Effector memory CD4-positive, alpha-beta T cell (primary cell): Measurements from ENCODE around the gene EXD3.
"Not testable (repeated sequence)": the region's sequence is repeated elsewhere in the genome, so short reads cannot be mapped to it uniquely, and the experiment has no call there.

Experiments
- DNase-seq, 3 donors: peaks; one replicate each; pipeline ENCODE4 v3.0.0-alpha.2; 2020
- H3K27ac ChIP-seq: 2 replicates; pipeline ENCODE4 v1.7.0; 2013; ENCODE audit warnings: mild to moderate bottlenecking, low read length, moderate library complexity; ENCODE audit not compliant: insufficient read depth, poor library complexity, severe bottlenecking
- H3K27me3 ChIP-seq: replicated peaks from 2 replicates; pipeline ENCODE4 v1.7.0; 2013; ENCODE audit warnings: mild to moderate bottlenecking, low read length; ENCODE audit not compliant: insufficient read depth, control insufficient read depth, poor library complexity, severe bottlenecking
- H3K36me3 ChIP-seq: 2 replicates; pipeline ENCODE4 v1.7.0; 2013; ENCODE audit warnings: mild to moderate bottlenecking, low read length, moderate library complexity; ENCODE audit not compliant: control insufficient read depth, insufficient read depth
- H3K4me1 ChIP-seq: 2 replicates; pipeline ENCODE4 v1.7.0; 2013; ENCODE audit warnings: low read length, mild to moderate bottlenecking; ENCODE audit not compliant: control insufficient read depth, insufficient read depth, poor library complexity, severe bottlenecking
- H3K4me3 ChIP-seq: 2 replicates; pipeline ENCODE4 v1.7.0; 2013; ENCODE audit warnings: low read length, low read depth, mild to moderate bottlenecking; ENCODE audit not compliant: insufficient read depth, poor library complexity, severe bottlenecking
- H3K9me3 ChIP-seq: 2 replicates; pipeline ENCODE4 v1.7.0; 2013; ENCODE audit warnings: mild to moderate bottlenecking, low read length, moderate library complexity; ENCODE audit not compliant: control insufficient read depth
- total RNA-seq, 3 donors: gene quantifications; one replicate each; lab custom pipeline; 2026; lab: John Stamatoyannopoulos, UW

Gene EXD3, protein sequence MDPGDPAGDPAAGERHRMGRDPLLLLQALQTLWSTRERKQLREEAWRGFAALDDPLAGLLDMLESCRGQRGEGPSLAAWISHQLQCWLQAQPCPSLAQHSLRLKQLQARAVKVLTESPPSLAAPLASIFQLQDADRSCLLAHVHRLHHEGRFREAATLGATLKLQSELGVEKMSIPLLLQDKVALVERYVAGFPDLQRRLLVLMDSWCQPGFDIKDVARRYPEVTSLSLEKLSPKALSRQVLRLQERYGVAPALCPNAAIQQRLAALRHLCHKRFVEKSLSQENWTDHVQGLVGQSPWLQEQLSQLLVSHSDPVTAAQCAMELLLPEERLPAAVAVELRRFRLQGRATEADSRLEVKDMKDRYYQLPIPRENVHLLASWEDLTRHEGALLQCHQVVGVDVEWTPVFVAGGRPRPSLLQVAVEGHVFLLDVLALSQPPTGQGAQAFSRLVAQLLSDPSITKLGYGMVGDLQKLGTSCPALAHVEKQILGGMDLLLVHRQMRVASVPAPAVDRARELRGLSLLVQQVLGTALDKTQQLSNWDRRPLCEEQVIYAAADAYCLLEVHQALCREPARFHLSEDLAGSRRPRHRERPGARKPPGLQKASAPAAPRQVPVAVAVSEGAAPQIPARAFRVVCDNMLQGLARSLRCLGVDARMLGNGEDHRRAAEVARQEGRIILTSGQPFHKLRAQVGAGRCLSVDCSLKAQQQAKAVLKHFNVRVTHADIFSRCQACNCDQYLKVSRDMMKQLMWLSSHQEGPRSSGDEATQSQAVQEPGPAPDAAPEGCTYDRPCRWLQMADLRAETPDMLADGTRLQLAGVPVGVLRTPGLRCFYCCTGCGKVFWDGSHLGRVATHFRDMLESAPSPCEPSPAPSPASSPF
- 15.6 to 27.3 (median 22.7) reads per million in 3 donors for total RNA-seq

GRCh38 chr9:137422604-137423513, at the start of gene EXD3, which contains the start of gene NOXA1:
Gene EXD3 (minus strand): TSS chr9:137423162. CDS start chr9:137395357, 27,805 bp downstream.
Gene NOXA1 (plus strand): TSS chr9:137423393. CDS start chr9:137423530, 137 bp downstream.
- no peaks in the 10 kb centered on the region for H3K9me3 ChIP-seq
- peaks cover 12% of the 10 kb centered on the region for H3K4me1 ChIP-seq
- no peaks in the 10 kb centered on the region for H3K27me3 ChIP-seq
- H3K4me3 ChIP-seq: peak within 1 kb of the TSS; percentile 57
- no peaks in the 10 kb centered on the region for H3K36me3 ChIP-seq
- peak within 1 kb of the TSS; percentile 51 for H3K27ac ChIP-seq
- peak; percentile 86 to 92 (median 91) for DNase-seq

- Histone ChIP-seq H3K4me1 (no peaks in the 10 kb centered on the region), H3K36me3 (no peaks in the 10 kb centered on the region), H3K27me3 (no peaks in the 10 kb centered on the region), H3K27ac (no peak overlapping the region), H3K4me3 (no peak overlapping the region), H3K9me3 (peaks cover under 1% of the 10 kb centered on the region)
- no peak for DNase-seq
Observed at GRCh38 chr9:137470785-137471184, 47.8 kb upstream of the EXD3 start.

- Histone ChIP-seq H3K4me1 (peaks cover 3% of the 10 kb centered on the region), H3K36me3 (no peaks in the 10 kb centered on the region), H3K27ac (no peak overlapping the region), H3K27me3 (no peaks in the 10 kb centered on the region), H3K4me3 (no peak overlapping the region), H3K9me3 (no peaks in the 10 kb centered on the region)
- no peak for DNase-seq
Observed at GRCh38 chr9:137467896-137468295, 44.9 kb upstream of the EXD3 start.

DNA sequence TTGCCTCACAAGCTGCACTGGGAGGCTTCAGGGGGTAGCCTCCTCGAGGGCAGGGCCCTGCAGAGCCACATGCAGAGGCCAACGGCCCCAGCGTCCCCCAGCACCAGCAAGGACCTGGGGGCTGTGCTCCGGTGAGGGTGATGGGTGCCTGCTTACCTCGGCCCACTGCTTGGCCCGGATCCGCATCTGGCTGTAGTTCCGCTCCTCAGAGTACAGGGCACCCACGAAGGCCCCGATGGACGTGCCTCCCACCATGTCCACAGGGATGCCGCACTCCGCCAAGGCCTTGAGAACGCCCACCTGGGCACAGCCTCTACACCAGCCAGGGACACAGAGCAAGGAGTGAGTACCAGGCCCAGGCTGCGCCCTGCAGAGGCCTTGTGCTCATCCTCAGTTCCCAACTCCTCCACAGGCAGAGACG, 44.2 kb upstream of the EXD3 start:
- Histone ChIP-seq H3K4me1 (peaks cover 9% of the 10 kb centered on the region), H3K4me3 (no peak overlapping the region), H3K9me3 (no peaks in the 10 kb centered on the region), H3K36me3 (no peaks in the 10 kb centered on the region), H3K27me3 (no peaks in the 10 kb centered on the region), H3K27ac (no peak overlapping the region)
- no peak for DNase-seq

DNA sequence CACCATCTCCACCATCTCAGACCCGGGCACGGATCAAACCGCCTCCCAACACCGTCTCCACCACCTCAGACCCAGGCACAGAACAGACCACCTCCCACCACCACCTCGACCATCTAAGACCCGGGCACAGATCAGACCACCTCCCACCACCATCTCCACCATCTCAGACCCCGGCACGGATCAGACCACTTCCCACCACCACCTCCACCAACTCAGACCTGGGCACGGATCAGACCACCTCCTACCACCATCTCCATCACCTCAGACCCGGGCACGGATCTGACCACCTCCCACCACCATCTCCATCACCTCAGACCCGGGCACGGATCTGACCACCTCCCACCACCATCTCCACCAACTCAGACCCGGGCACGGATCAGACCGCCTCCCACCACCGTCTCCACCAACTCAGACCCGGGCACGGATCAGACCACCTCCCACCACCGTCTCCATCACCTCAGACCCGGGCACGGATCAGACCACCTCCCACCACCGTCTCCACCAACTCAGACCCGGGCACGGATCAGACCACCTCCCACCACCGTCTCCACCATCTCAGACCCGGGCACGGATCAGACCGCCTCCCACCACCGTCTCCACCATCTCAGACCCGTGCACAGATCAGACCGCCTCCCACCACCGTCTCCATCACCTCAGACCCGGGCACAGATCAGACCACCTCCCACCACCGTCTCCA, 43.6 kb upstream of the EXD3 start:
- H3K27me3 ChIP-seq: not testable (repeated sequence)

DNA sequence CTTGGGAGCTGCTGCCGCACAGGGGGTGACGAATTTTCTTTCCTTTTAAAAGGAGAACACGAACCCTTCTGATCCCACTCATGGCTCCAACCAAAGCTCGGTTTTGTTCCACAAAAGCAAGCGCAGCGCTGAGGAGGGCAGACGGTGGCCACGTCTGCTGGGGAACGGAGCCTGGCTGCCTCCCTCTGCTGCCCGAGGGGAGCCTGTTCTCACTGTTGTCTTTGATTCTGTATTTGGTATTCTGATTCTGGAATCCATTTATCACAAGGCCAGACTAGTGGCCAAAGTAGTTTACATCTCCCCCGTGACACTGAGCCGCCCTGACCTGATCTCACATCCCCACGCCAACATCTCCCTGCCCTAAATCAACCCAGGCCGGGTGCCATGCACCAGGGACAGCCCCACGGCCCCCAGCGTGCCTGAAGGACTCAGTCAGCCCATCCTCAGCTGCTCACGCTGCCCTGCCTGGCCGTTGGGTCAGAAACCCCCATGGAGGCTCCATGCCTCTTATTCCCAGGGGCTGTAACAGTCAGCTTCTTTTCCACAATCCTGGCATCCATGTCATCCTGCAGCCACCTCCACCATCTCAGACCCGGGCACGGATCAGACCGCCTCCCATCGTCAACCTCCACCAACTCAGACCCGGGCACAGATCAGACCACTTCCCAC, 42.9 kb upstream of the EXD3 start:
- H3K27me3 ChIP-seq: no peaks in the 10 kb centered on the region
- H3K4me3 ChIP-seq: no peak overlapping the region
- H3K27ac ChIP-seq: no peak overlapping the region
- H3K36me3 ChIP-seq: no peaks in the 10 kb centered on the region
- H3K4me1 ChIP-seq: peaks cover 21% of the 10 kb centered on the region
- H3K9me3 ChIP-seq: no peaks in the 10 kb centered on the region
- no peak for DNase-seq

More for the DNA sequence above, 43.6 kb upstream of the EXD3 start:
- not testable (repeated sequence) for DNase-seq, H3K36me3 ChIP-seq, H3K9me3 ChIP-seq, H3K27ac ChIP-seq, H3K4me3 ChIP-seq
- H3K4me1 ChIP-seq: peaks cover 14% of the 10 kb centered on the region

GRCh38 chr9:137465000-137465719, 42.2 kb upstream of the EXD3 start:
- H3K36me3 ChIP-seq: no peaks in the 10 kb centered on the region
- H3K27ac ChIP-seq: no peak overlapping the region
- no peak for DNase-seq
- H3K4me1 ChIP-seq: peaks cover 26% of the 10 kb centered on the region
- H3K27me3 ChIP-seq: no peaks in the 10 kb centered on the region
- H3K9me3 ChIP-seq: no peaks in the 10 kb centered on the region
- H3K4me3 ChIP-seq: no peak overlapping the region

GRCh38 chr9:137464291-137464999, 41.5 kb upstream of the EXD3 start:
- no peak for DNase-seq
- Histone ChIP-seq H3K27me3 (no peaks in the 10 kb centered on the region), H3K4me3 (no peak overlapping the region), H3K27ac (no peak overlapping the region), H3K4me1 (peaks cover 33% of the 10 kb centered on the region), H3K36me3 (no peaks in the 10 kb centered on the region), H3K9me3 (no peaks in the 10 kb centered on the region)
